H1 (cell line): ENCODE data around the gene PRKCZ. TPM values are rescaled to one million over a fixed set of nuclear protein-coding genes. Genes with fewer than 3 reads are reported as not detected.

ENCODE experiments used
- ASH2L ChIP-seq: fragments of 200-600, 300-600 bp; sonication (generic); IDR thresholded peaks from one replicate; pipeline ENCODE4 v1.7.1; 2017; ENCODE audit warnings: low read length
- BRCA1 ChIP-seq: IDR thresholded peaks from 2 replicates; pipeline ENCODE4 v1.6.1; 2012; ENCODE audit warnings: low read depth, low read length, improper control_type of control experiment
- CTCF ChIP-seq, 3 experiments: IDR thresholded peaks; 1 replicate in 2 of 3; 2 replicates in 1 of 3; pipeline versions ENCODE4 v1.5.1 to v1.6.1; 2011; ENCODE audit warnings: low read length in 3 of 3, mild to moderate bottlenecking in 3 of 3, inconsistent platforms in 2 of 3, low read depth in 1 of 3, moderate library complexity in 1 of 3; ENCODE audit not compliant: insufficient read depth in 1 of 3; ENCODE audit errors: control extremely low read depth in 1 of 3
- EGR1 ChIP-seq: IDR thresholded peaks from 2 replicates; pipeline ENCODE4 v1.6.1; 2011; ENCODE audit warnings: low read depth, low read length, borderline replicate concordance
- EZH2 ChIP-seq: fragments of 200-600 bp; sonication (generic); IDR thresholded peaks from 2 replicates; pipeline ENCODE4 v1.7.1; 2012; ENCODE audit warnings: low read depth, mild to moderate bottlenecking, moderate library complexity, low read length, inconsistent platforms; ENCODE audit not compliant: severe bottlenecking
- GTF2F1 ChIP-seq: IDR thresholded peaks from 2 replicates; pipeline ENCODE4 v1.6.1; 2012; ENCODE audit warnings: low read depth, low read length, improper control_type of control experiment, borderline replicate concordance
- RFX5 ChIP-seq: IDR thresholded peaks from 2 replicates; pipeline ENCODE4 v1.6.1; 2011; ENCODE audit warnings: low read depth, low read length, improper control_type of control experiment, borderline replicate concordance
- TBP ChIP-seq: IDR thresholded peaks from 2 replicates; pipeline ENCODE4 v1.6.1; 2011; ENCODE audit warnings: low read depth, low read length, improper control_type of control experiment
- polyA plus RNA-seq, 7 experiments: library from polyadenylated mRNA; depleted of rRNA in 3 of 7; stranded (reverse) in 5 of 7; unstranded in 2 of 7; fragments of >200 nt in 5 of 7; fragments of 200-250 nt in 2 of 7; gene quantifications; 1 replicate in 5 of 7; 2 replicates in 1 of 7; 4 replicates in 1 of 7; pipeline versions ENCODE4 v1.2.1 to v1.2.3, GENCODE V29; 2011 to 2013; ENCODE audit warnings: missing spikeins in 2 of 7, mixed read lengths in 2 of 7
- total RNA-seq: library from RNA; stranded (reverse); fragmentation: NEBNext Ultra II Directional; extraction: Animal tissue kit (Norgen Biotek cat#: 25700); gene quantifications from 2 replicates; pipeline ENCODE4 v1.2.1, GENCODE V29; 2021

PRKCZ gene
- total and polyA plus RNA-seq, 2 of the 8 experiments (the other 6 are each of a cell fraction or from before 2014, with no cell fraction given), result 37.4 to 45.1 TPM

GRCh38 chr1:2046953-2047748 is 3.1 kb upstream of the PRKCZ start (continued):
- TF ChIP-seq ASH2L (no peak), RFX5 (no peak), CTCF (IDR thresholded peaks at IDR 0.05; ENCODE audit: control extremely low read depth in 1 of 3, insufficient read depth in 1 of 3, low read depth in 1 of 3, low read length in 3 of 3) (no peak), EZH2 (no peak), GTF2F1 (no peak), BRCA1 (no peak), EGR1 (no peak), TBP (no peak)
